ENCODE results near the gene SMAD6.

The SMAD6 gene

GRCh38 chr15:66796343-66796742, 94.3 kb downstream of the SMAD6 start:
- DNase-seq (ENCODE audit: low read depth, low spot score) = no peak

GRCh38 chr15:66797921-66798320, 95.9 kb downstream of the SMAD6 start:
- no peak for DNase-seq (ENCODE audit: low read depth, low spot score)

DNA sequence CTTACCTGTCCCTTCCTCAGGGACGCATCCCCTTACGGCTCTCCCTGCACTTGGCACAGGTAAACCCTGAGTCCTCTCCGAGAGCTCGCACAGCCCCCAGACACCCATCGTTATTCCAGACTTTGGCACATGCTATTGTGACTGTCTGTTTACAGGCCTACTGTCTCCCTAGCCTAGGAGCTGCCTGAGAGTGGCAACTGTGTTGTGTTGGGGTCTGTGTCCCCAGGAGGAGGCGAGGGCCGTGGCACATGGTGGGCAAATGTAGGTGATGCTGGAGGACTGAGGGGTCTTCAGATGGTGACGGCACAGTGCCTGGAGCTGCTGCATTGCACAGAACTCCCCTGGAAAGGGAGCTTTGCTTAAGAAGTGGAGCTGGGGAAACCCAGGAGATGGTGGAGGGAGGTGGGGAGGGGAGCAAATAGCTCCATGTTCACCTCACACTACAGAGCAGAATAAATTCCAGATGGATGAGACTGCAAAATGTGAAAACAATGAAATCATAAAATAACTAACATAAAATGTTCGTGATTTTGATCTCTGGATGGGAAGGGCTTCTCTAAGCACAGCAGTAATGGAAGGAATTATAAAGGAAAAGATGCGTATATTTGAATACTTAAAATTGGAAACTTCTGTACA, 96.5 kb downstream of the SMAD6 start:
- DNase-seq (ENCODE audit: low read depth, low spot score) = no peak

DNA sequence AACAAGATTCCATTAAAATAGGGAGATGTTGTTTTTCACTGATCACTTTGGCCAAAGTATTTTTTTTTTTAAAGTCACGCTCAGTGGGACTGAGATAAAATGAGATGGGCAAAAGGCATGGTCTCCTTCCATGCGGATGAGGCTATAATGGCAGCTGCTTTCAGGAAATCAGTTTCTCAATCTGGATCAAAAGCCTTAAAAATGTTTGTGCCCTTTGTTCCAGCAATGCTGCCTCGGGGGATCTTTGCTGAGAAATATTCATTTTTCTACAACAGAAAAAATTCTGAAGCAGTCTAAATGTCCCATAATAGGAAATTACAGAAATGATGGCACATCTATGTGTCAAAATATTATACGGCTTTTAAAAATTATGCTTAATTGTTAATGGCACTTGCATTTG, 97.2 kb downstream of the SMAD6 start:
- no peak for DNase-seq (ENCODE audit: low read depth, low spot score)

DNA sequence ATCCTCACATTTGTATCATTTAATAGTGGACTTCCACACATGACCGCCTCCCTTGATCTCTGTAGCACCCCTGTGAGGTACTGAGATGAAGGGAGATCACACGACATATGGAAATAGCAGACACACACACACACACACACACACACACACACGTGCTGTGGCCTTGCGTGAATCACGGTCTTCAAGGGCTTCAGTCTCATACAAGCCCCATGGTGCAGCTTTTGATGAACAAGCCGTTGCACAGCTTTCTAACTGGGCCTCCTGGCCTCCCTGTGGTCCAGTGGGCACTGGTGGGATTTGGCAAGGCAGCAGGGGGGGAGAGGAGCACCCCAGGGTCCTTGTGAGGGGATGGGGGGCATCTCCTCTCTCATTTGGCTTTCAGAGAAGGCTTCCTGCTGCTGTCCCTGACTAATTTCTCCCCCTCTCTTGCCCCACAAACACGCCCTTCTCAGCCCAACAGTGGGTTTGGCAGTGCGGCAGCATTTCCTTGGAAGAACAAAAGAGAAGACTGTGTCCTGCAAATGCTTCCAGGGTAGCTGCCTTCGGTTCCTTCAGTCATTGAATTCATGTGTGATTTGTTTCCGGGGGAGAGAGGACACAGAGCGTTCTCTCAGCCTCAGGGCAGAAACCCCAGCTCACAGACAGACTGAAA, 98.7 kb downstream of the SMAD6 start:
- DNase-seq (ENCODE audit: low read depth, low spot score) = no peak

DNA sequence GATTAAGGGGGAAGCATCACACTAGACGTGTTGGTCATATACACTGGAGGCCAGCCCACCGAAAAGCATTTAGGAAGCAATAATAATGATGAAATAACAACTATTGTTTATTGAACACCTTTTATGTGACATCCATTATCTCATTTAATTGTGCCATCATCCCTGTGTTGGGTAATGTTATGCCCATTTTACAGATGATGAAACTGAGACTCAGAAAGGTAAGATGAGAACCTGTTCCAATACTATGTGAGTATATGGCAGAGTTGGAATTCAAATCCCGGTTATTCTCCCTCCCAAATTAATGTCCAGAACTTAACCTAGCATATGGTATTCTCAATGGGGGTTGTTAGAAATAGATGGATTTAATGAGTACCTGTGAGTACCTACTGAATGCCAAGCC, 99.2 kb downstream of the SMAD6 start:
- DNase-seq (ENCODE audit: low read depth, low spot score) = no peak

DNA sequence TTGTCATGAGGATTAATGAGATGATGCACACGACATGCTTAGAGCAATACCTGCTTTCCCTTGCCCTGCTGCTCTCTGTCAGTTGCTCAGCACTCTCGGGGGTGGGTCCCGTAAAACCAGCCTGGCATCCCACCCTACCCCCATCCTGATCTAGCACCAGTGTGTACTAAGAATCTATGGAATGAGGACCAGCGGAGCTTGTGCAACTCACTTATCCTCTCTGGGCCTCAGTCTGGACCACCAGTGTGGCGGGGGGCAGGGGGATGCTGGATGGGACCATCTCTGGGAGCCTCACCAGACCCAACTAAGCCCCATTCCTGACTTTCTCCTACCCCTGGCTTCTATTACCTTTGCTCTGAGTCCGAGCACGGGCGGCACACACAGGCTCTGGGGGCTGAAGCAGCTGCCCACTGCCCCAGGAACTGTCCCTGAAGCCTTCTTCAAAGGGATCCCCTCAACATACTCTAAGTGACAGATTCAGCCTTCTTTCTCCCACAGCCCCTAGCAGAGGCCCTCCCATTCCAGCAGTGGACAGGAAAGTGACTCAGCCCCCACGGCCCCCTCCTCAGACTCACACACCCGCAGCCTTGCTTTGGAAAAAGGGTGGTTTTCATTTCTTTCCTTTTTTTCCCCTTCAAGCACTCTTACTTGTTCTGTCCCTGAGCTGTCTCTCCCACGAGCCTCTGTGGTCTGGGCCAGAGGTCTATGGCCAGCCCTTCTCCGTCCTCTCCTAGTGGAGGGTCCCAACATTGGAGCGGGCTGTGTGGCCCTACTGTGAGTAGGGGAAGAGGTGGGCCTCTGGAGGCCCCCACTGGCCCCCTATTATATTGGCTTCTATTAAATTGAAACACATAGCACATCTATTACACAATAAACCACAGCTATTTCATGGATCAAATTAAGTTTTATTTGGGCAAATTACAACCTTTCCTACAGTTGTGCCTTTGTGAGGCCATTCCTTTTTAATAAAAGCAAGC, 100.3 kb downstream of the SMAD6 start:
- no peak for DNase-seq (ENCODE audit: low read depth, low spot score)

DNA sequence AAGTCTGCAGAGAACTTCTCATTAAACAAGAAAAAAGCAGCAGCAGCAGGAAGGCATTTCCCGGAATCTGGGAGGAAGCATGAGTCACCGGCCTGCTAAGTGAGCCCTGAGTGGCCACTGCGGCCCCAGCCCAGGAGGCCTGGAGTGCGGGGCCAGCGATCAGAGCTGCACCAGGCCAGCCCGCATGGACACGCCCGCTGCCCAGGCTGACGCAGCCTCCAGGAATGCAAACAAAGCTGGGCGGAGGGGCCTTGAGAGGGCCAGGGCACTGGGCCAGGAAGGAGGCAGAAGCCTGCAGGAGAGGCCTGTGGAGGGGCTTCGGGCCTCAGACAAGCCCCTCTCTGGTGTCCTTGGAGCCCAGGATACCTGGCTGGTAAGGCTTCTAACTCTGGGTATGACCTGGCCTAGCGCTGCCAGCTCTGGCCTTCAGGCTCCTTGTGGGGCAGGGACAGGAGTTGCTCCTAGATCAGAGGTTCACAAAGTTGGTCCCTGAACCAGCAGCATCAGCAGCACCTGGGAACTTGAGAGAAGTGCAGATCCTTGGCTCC, 101.2 kb downstream of the SMAD6 start:
- DNase-seq (ENCODE audit: low read depth, low spot score) = no peak

DNA sequence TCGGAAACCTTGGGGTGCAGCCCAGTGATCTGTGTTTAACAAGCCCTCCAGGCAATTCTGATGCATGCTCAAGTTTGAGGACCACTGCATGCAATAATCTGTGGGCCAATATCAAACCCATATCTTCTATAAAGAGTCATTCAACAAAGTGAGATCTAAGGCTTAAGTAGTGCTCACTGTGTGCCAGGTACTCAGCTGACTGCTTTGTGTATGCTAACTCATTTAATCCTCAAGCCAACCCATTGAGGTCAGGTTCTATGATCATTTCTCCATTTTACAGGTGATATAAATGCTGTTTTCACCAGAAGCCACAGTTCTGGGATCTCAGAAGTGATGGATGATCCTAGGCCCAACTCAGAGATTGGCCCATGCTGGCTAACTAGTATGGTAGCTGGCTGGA, 101.7 kb downstream of the SMAD6 start:
- no peak for DNase-seq (ENCODE audit: low read depth, low spot score)

DNA sequence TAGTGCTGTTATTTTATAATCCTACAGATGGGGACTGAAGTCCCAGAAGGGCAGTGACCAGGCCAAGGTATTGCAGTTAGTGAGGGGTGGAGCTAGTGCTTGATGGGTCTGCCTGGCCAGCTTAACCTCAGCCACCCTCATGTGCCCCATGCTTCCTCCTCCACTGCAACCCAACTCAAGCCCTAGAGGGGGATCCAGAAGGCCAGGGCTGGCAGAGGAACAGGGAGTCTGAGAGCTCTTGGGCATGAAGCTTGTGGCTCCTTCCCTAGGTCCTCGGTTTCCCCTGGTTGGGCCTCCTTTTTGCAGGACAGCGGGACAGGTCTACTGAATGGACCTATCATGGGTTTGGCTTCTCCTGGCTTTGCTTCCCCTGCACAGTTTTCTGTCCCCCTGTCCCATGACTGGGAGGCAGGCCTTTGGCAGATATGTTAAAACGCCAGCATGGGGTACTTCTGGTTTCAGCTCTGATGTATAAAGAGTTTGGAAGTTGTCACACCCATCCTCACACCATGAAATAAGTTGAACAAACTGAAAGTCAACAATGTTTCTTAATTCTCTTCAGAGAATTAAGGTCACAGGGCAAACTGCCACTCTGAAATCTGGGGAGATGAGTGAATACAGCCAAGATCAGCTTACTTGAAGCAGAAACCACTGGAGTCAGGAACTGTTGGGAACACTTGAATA, 103.3 kb downstream of the SMAD6 start:
- no peak for DNase-seq (ENCODE audit: low read depth, low spot score)

GRCh38 chr15:66808181-66808824, 106.3 kb downstream of the SMAD6 start:
- no peak for DNase-seq (ENCODE audit: low read depth, low spot score)

- no peak for DNase-seq (ENCODE audit: low read depth, low spot score)
Observed at GRCh38 chr15:66809664-66810063, 107.6 kb downstream of the SMAD6 start.

- DNase-seq (ENCODE audit: low read depth, low spot score) = no peak
Observed at GRCh38 chr15:66815318-66815717, 113.3 kb downstream of the SMAD6 start.

- no peak for DNase-seq (ENCODE audit: low read depth, low spot score)
Observed at GRCh38 chr15:66816201-66816600, 114.2 kb downstream of the SMAD6 start.

- DNase-seq (ENCODE audit: low read depth, low spot score) = no peak
Observed at GRCh38 chr15:66819084-66819483, 117.0 kb downstream of the SMAD6 start.

DNA sequence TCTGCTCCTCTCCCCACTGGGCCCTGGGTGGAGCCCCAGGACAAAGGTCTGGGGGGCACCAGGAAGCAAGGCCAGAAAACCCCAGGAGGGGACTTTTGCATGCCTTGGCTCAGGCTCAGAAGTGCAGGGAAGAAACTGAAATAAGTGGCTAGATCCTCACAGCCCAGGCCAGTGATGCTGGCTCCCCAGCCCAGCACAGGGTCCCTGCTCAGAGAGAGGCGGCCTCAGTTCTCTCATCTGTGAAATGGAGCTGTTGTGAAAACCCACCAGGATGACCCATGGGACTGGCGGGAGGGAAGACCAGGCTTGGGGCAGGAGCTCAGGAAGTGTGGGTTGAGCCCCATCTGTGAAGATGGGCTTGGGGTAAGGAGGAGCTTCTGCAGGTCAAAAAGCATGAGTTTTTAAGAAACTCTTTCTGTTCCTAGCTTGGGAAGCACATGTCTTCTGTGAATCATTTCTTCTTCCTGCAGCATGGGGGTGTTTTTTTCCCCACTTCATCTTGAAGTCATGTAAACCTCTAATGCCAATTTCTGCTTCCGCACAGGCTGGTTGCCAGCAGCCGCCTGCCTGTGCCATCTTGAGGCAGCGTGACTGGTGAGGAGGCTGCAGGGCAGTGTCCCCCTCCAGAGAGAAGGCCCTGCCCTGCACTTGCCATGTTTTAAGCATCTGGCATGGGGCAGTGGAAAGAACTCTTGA, 118.6 kb downstream of the SMAD6 start:
- DNase-seq (ENCODE audit: low read depth, low spot score) = no peak

- no peak for DNase-seq (ENCODE audit: low read depth, low spot score)
Observed at GRCh38 chr15:66821307-66821706, 119.3 kb downstream of the SMAD6 start.

DNA sequence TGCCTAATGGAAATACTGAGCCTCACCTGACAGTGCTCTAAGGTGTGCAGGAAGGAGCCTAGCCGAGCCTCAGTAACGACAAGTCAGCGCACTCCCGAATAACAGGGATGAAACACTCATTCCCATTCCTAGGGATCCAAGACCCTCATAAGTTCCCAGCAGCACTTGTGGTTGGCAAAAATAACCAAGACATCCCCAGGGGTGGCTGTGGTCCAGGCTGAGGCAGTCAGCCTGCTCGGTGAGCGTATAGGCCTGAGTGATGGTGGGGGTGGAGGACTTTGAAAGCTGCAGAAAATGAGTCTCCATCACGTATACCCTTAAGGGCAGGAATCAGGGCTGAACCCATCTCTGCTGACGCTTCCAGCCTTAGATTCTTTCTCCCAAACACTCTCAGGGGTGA, 120.1 kb downstream of the SMAD6 start:
- no peak for DNase-seq (ENCODE audit: low read depth, low spot score)

GRCh38 chr15:66822576-66822975, 120.5 kb downstream of the SMAD6 start:
- no peak for DNase-seq (ENCODE audit: low read depth, low spot score)

GRCh38 chr15:66823601-66824000, 121.6 kb downstream of the SMAD6 start:
- DNase-seq (ENCODE audit: low read depth, low spot score) = no peak

- DNase-seq (ENCODE audit: low read depth, low spot score) = no peak
Observed at GRCh38 chr15:66824424-66824823, 122.4 kb downstream of the SMAD6 start.
